Endothelial cell of umbilical vein (primary cell): Measurements from ENCODE around the gene EGFL7. TPM values are rescaled to one million over a fixed set of nuclear protein-coding genes. Genes with fewer than 3 reads are reported as not detected.

Source experiments
- BruUV-seq: library from RNA; stranded (reverse); fragments of 400-500 nt; replicated peaks from 2 replicates; lab custom pipeline; 2021; lab: Mats Ljungman, UMichigan
- CTCF ChIA-PET: fragments of 300-600, 350-600 bp; sonication (Branson Sonifier 250); formaldehyde crosslinking; loops from one replicate; lab custom pipeline; 2021; ENCODE audit warnings: antibody characterized with exemption, inconsistent platforms; lab: Charles Lee
- POLR2A ChIA-PET: fragments of 300-600, 350-600 bp; sonication (Branson Sonifier 250); formaldehyde crosslinking; loops from one replicate; lab custom pipeline; 2021; ENCODE audit warnings: antibody characterized with exemption, inconsistent platforms; lab: Charles Lee
- DNase-seq: peaks from one replicate; pipeline ENCODE4 v3.0.0-alpha.2; 2011; ENCODE audit warnings: low read depth, low spot score
- FAIRE-seq: peaks from 2 replicates; lab custom pipeline; 2011; peaks lifted over from hg19 to GRCh38; lab: Jason Lieb, UNC
- H2AFZ ChIP-seq: 2 replicates; pipeline ENCODE4 v1.6.0; 2012; ENCODE audit warnings: low read depth, low read length, control low read depth, inconsistent platforms
- H3K27ac ChIP-seq: 2 replicates; pipeline ENCODE4 v1.5.1; 2011; ENCODE audit warnings: low read depth, mild to moderate bottlenecking, control low read depth, low read length, moderate library complexity; ENCODE audit not compliant: insufficient read depth
- H3K27me3 ChIP-seq, 2 experiments: 2 replicates each; pipeline versions ENCODE4 v1.6.0 to v1.6.1; 2011; ENCODE audit warnings: low read length in 2 of 2, mixed read lengths in 1 of 2; ENCODE audit not compliant: control insufficient read depth in 2 of 2, insufficient read depth in 2 of 2
- H3K36me3 ChIP-seq, 2 experiments: 2 replicates in 1 of 2; 3 replicates in 1 of 2; pipeline ENCODE4 v1.5.1; 2011; ENCODE audit warnings: low read length in 2 of 2, mild to moderate bottlenecking in 1 of 2, moderate library complexity in 1 of 2; ENCODE audit not compliant: control insufficient read depth in 2 of 2, insufficient read depth in 2 of 2; ENCODE audit errors: extremely low read depth in 1 of 2
- H3K4me1 ChIP-seq: 3 replicates; pipeline ENCODE4 v1.5.1; 2011; ENCODE audit warnings: mild to moderate bottlenecking, low read length; ENCODE audit not compliant: control insufficient read depth, insufficient read depth; ENCODE audit errors: extremely low read depth
- H3K4me2 ChIP-seq: 2 replicates; pipeline ENCODE4 v1.6.1; 2011; ENCODE audit warnings: low read length, control low read depth, mixed read lengths; ENCODE audit not compliant: insufficient read depth
- H3K4me3 ChIP-seq, 3 experiments: fragments of 200-600 bp in 1 of 3; sonication (generic), shearing (Covaris generic) in 1 of 3; replicated peaks in 1 of 3; 2 replicates each; pipeline ENCODE4 v1.5.1; 2011 to 2016; ENCODE audit warnings: control low read depth in 3 of 3, low read length in 3 of 3, mild to moderate bottlenecking in 2 of 3, inconsistent platforms in 1 of 3, low read depth in 1 of 3, moderate library complexity in 1 of 3; ENCODE audit not compliant: insufficient read depth in 1 of 3
- H3K79me2 ChIP-seq: 2 replicates; pipeline ENCODE4 v1.6.0; 2012; ENCODE audit warnings: low read length, inconsistent platforms; ENCODE audit not compliant: control insufficient read depth, insufficient read depth
- H3K9ac ChIP-seq: replicated peaks from 2 replicates; pipeline ENCODE3; 2011; ENCODE audit warnings: low read length, control low read depth; ENCODE audit not compliant: insufficient read depth; ENCODE audit errors: extremely low read depth
- H3K9me1 ChIP-seq: replicated peaks from 3 replicates; pipeline ENCODE4 v1.6.0; 2011; ENCODE audit warnings: mild to moderate bottlenecking, low read length; ENCODE audit not compliant: control insufficient read depth, insufficient read depth; ENCODE audit errors: extremely low read depth
- H3K9me3 ChIP-seq: replicated peaks from 2 replicates; pipeline ENCODE4 v1.5.1; 2012; ENCODE audit warnings: low read length, inconsistent platforms; ENCODE audit not compliant: control insufficient read depth, insufficient read depth
- H4K20me1 ChIP-seq: replicated peaks from 2 replicates; pipeline ENCODE3; 2011; ENCODE audit warnings: mild to moderate bottlenecking, low read length; ENCODE audit not compliant: control insufficient read depth, insufficient read depth; ENCODE audit errors: extremely low read depth
- EZH2 ChIP-seq: IDR thresholded peaks from 2 replicates; pipeline ENCODE4 v1.6.1; 2012; ENCODE audit warnings: borderline replicate concordance, low read depth, mild to moderate bottlenecking, moderate library complexity, low read length, inconsistent platforms; ENCODE audit not compliant: severe bottlenecking
- FOS ChIP-seq: IDR thresholded peaks from 2 replicates; pipeline ENCODE4 v1.6.1; 2011; ENCODE audit warnings: mild to moderate bottlenecking, low read length, moderate library complexity, borderline replicate concordance; ENCODE audit not compliant: insufficient read depth
- JUN ChIP-seq: IDR thresholded peaks from 2 replicates; pipeline ENCODE4 v1.6.1; 2011; ENCODE audit warnings: borderline replicate concordance, low read depth; ENCODE audit not compliant: insufficient read length, insufficient read depth
- POLR2A ChIP-seq: IDR thresholded peaks from 2 replicates; pipeline ENCODE4 v1.6.1; 2012; ENCODE audit warnings: low read depth, mild to moderate bottlenecking, control low read depth, low read length
- dilution Hi-C: fragments of 300-500 bp; cut with MboI; formaldehyde crosslinking; loops from one replicate; pipeline ENCODE4 v1.15.0; 2019; ENCODE audit warnings: low sequenced_read_pairs; ENCODE audit not compliant: extremely low pct_ligation_motif_present
- intact Hi-C: fragments of 100-400 bp; cut with micrococcal nuclease; formaldehyde crosslinking; loops from one replicate; pipeline ENCODE4 v1.10.0; 2022
- polyA plus RNA-seq, 4 experiments: library from polyadenylated mRNA; depleted of rRNA in 3 of 4; stranded (reverse) in 3 of 4; unstranded in 1 of 4; fragments of >200 nt; gene quantifications; 2 replicates each; pipeline versions ENCODE4 v1.2.1 to v1.2.3, GENCODE V29; 2011 to 2012; ENCODE audit warnings: missing spikeins in 1 of 4
- total RNA-seq: library from RNA; stranded (reverse); gene quantifications from 2 replicates; pipeline ENCODE4 v1.2.3, GENCODE V29; 2021
- TF ChIP-seq, protein P1 (sequence below), 2 donors: IDR thresholded peaks; 1 replicate in 1 of 2; 2 replicates in 1 of 2; pipeline ENCODE4 v1.5.1; 2011; ENCODE audit warnings: low read length in 2 of 2, mild to moderate bottlenecking in 2 of 2, moderate library complexity in 2 of 2, control low read depth in 1 of 2, inconsistent platforms in 1 of 2, low read depth in 1 of 2; ENCODE audit not compliant: insufficient read depth in 1 of 2; ENCODE audit errors: extremely low read depth in 1 of 2

Gene EGFL7
- total and polyA plus RNA-seq, 2 donors (not counting 3 experiments of a cell fraction or from before 2014, with no cell fraction given): 1,043 to 1,377 TPM

GRCh38 chr9:136620441-136621018, 42.2 kb upstream of the EGFL7 start:
- dilution Hi-C loops: no loop called here
- Histone ChIP-seq H3K4me3 (no peak overlapping the region), H3K4me1 (peaks cover 12% of the 10 kb centered on the region), H3K9me1 (no peaks in the 10 kb centered on the region), H2AFZ (no peak overlapping the region), H3K27me3 (no peaks in the 10 kb centered on the region), H3K4me2 (no peak overlapping the region), H4K20me1 (no peaks in the 10 kb centered on the region), H3K27ac (no peak overlapping the region), H3K9ac (no peak overlapping the region), H3K9me3 (no peaks in the 10 kb centered on the region), H3K36me3 (no peaks in the 10 kb centered on the region), H3K79me2 (no peaks in the 10 kb centered on the region)
- no TSS peak for BruUV-seq
- intact Hi-C loops: no loop called here
- no peak for DNase-seq
- TF ChIP-seq POLR2A: no peak
- no peak for TF ChIP-seq EZH2
- TF ChIP-seq FOS: no peak
- TF ChIP-seq JUN: no peak
- TF ChIP-seq, protein P1, sequence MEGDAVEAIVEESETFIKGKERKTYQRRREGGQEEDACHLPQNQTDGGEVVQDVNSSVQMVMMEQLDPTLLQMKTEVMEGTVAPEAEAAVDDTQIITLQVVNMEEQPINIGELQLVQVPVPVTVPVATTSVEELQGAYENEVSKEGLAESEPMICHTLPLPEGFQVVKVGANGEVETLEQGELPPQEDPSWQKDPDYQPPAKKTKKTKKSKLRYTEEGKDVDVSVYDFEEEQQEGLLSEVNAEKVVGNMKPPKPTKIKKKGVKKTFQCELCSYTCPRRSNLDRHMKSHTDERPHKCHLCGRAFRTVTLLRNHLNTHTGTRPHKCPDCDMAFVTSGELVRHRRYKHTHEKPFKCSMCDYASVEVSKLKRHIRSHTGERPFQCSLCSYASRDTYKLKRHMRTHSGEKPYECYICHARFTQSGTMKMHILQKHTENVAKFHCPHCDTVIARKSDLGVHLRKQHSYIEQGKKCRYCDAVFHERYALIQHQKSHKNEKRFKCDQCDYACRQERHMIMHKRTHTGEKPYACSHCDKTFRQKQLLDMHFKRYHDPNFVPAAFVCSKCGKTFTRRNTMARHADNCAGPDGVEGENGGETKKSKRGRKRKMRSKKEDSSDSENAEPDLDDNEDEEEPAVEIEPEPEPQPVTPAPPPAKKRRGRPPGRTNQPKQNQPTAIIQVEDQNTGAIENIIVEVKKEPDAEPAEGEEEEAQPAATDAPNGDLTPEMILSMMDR (IDR thresholded peaks at IDR 0.05; ENCODE audit: extremely low read depth in 1 of 2, insufficient read depth in 1 of 2, low read depth in 1 of 2, low read length in 2 of 2): no peak
- no peak for FAIRE-seq
- ChIA-PET POLR2A (no interaction called here), CTCF (no interaction called here)
